ENCODE data around the gene ZC3H4.

- TF ChIP-seq EZH2 (IDR thresholded peaks at IDR 0.05; ENCODE audit: borderline replicate concordance, insufficient read depth, low read depth, low read length, poor library complexity, severe bottlenecking) (no peak), CTCF (IDR thresholded peaks at IDR 0.05) (no peak)
Measured at GRCh38 chr19:47049307-47049700, 64.3 kb downstream of the ZC3H4 start.
